Smooth muscle cell (in vitro differentiated cells): ENCODE measurements around the gene ZNF710. TPM values are rescaled to one million over a fixed set of nuclear protein-coding genes. Genes with fewer than 3 reads are reported as not detected.

Source experiments
- DNase-seq: peaks from one replicate; lab custom pipeline; 2025; ENCODE audit not compliant: unreplicated experiment; lab: John Stamatoyannopoulos, UW
- H2AFZ ChIP-seq: fragments of 200-600 bp; sonication (generic); 2 replicates; pipeline ENCODE4 v1.6.0; 2016; ENCODE audit warnings: antibody characterized with exemption, low read depth, mild to moderate bottlenecking
- H3F3A ChIP-seq: fragments of 200-600 bp; sonication (generic); 2 replicates; pipeline ENCODE4 v1.6.0; 2017; ENCODE audit warnings: antibody characterized with exemption, low read depth
- H3K27ac ChIP-seq: fragments of 200-600 bp; sonication (generic); 2 replicates; pipeline ENCODE4 v1.5.1; 2016; ENCODE audit warnings: low read depth, mild to moderate bottlenecking
- H3K27me3 ChIP-seq: fragments of 200-600 bp; sonication (generic); 2 replicates; pipeline ENCODE4 v1.6.1; 2016; ENCODE audit warnings: low read depth, mild to moderate bottlenecking
- H3K36me3 ChIP-seq: fragments of 200-600 bp; sonication (generic); 2 replicates; pipeline ENCODE4 v1.5.1; 2016; ENCODE audit warnings: low read depth
- H3K4me1 ChIP-seq: fragments of 200-600 bp; sonication (generic); 2 replicates; pipeline ENCODE4 v1.5.1; 2016; ENCODE audit warnings: low read depth
- H3K4me2 ChIP-seq: fragments of 200-600 bp; sonication (generic); 2 replicates; pipeline ENCODE4 v1.6.0; 2016; ENCODE audit warnings: mild to moderate bottlenecking
- H3K4me3 ChIP-seq: fragments of 200-600 bp; sonication (generic); 2 replicates; pipeline ENCODE4 v1.5.1; 2016; ENCODE audit warnings: mild to moderate bottlenecking
- H3K79me2 ChIP-seq: fragments of 200-600 bp; sonication (generic); 2 replicates; pipeline ENCODE4 v1.6.0; 2016; ENCODE audit warnings: low read depth, mild to moderate bottlenecking
- H3K9ac ChIP-seq: fragments of 200-600 bp; sonication (generic); 2 replicates; pipeline ENCODE4 v1.6.0; 2016; ENCODE audit warnings: low read depth
- H3K9me3 ChIP-seq: fragments of 200-600 bp; sonication (generic); replicated peaks from 2 replicates; pipeline ENCODE4 v1.5.1; 2016; ENCODE audit warnings: low read depth
- H4K20me1 ChIP-seq: fragments of 200-600 bp; sonication (generic); 2 replicates; pipeline ENCODE4 v1.6.0; 2016; ENCODE audit warnings: low read depth
- CTCF ChIP-seq: fragments of 200-600 bp; sonication (generic); IDR thresholded peaks from 2 replicates; pipeline ENCODE4 v1.5.1; 2017; ENCODE audit warnings: borderline replicate concordance, mild to moderate bottlenecking, antibody characterized with exemption; ENCODE audit not compliant: insufficient read depth, poor library complexity, severe bottlenecking
- WGBS: methylation state at CpG from one replicate; pipeline ENCODE4 v1.1.7; 2016; ENCODE audit warnings: low lambda C conversion rate; 5-methylcytosine and 5-hydroxymethylcytosine counted together
- polyA plus RNA-seq: library from polyadenylated mRNA; unstranded; fragments of >200 nt; fragmentation: Nextera tagmentation; extraction: Ambion mirVana; gene quantifications from 2 replicates; pipeline ENCODE4 v1.2.1, GENCODE V29; 2016
- total RNA-seq: library from RNA; depleted of rRNA; stranded (reverse); fragments of >200 nt; gene quantifications from 2 replicates; pipeline ENCODE4 v1.2.3, GENCODE V29; 2014

The ZNF710 gene
- total and polyA plus RNA-seq, 2 experiments from 2014 or later, result 8.6 to 10.4 TPM

GRCh38 chr15:90020021-90020735, 19.1 kb downstream of the ZNF710 start:
- H3K79me2 ChIP-seq, result peaks cover 84% of the 10 kb centered on the region
- DNase-seq, result no peak
- no peaks in the 10 kb centered on the region for H3K9me3 ChIP-seq
- H3K27me3 ChIP-seq, result no peaks in the 10 kb centered on the region
- peaks cover 15% of the 10 kb centered on the region for H3K4me1 ChIP-seq
- H3F3A ChIP-seq, result no peaks in the 10 kb centered on the region
- H4K20me1 ChIP-seq, result peaks cover 91% of the 10 kb centered on the region
- WGBS, result 90% methylated on average over 17 of the region's 18 CpGs
- H3K27ac ChIP-seq, result no peak overlapping the region
- no peak overlapping the region for H3K9ac ChIP-seq
- H3K4me2 ChIP-seq, result no peak overlapping the region
- no peak for TF ChIP-seq CTCF
- no peak overlapping the region for H2AFZ ChIP-seq
- no peaks in the 10 kb centered on the region for H3K36me3 ChIP-seq
- H3K4me3 ChIP-seq, result no peak overlapping the region

GRCh38 chr15:90020936-90021507, 19.9 kb downstream of the ZNF710 start:
- no peak overlapping the region for H2AFZ ChIP-seq
- TF ChIP-seq CTCF, result no peak
- H4K20me1 ChIP-seq, result peaks cover 93% of the 10 kb centered on the region
- H3K4me1 ChIP-seq, result peaks cover 15% of the 10 kb centered on the region
- no peaks in the 10 kb centered on the region for H3F3A ChIP-seq
- 89% methylated on average over 10 of the region's 10 CpGs for WGBS
- H3K27ac ChIP-seq, result no peak overlapping the region
- no peak overlapping the region for H3K9ac ChIP-seq
- no peak for DNase-seq
- H3K9me3 ChIP-seq, result no peaks in the 10 kb centered on the region
- no peak overlapping the region for H3K4me3 ChIP-seq
- H3K4me2 ChIP-seq, result no peak overlapping the region
- peaks cover 82% of the 10 kb centered on the region for H3K79me2 ChIP-seq
- no peaks in the 10 kb centered on the region for H3K36me3 ChIP-seq
- no peaks in the 10 kb centered on the region for H3K27me3 ChIP-seq

- Histone ChIP-seq H3K9ac (no peak overlapping the region), H3F3A (no peaks in the 10 kb centered on the region), H3K27ac (no peak overlapping the region), H3K27me3 (no peaks in the 10 kb centered on the region), H4K20me1 (peaks cover 87% of the 10 kb centered on the region), H3K4me3 (no peak overlapping the region), H3K9me3 (no peaks in the 10 kb centered on the region), H3K79me2 (peaks cover 76% of the 10 kb centered on the region), H3K36me3 (no peaks in the 10 kb centered on the region), H3K4me2 (no peak overlapping the region), H2AFZ (no peak overlapping the region), H3K4me1 (peaks cover 15% of the 10 kb centered on the region)
- no peak for TF ChIP-seq CTCF
- 93% methylated on average over 6 of the region's 6 CpGs for WGBS
- DNase-seq, result no peak
Observed at GRCh38 chr15:90022345-90022744, 21.2 kb downstream of the ZNF710 start.
